Uterus (tissue), 2 donors: ENCODE measurements around the gene TIMM50.

Experiments
- CTCF ChIP-seq, 4 experiments: fragments of 200-600 bp in 2 of 4; fragments of 450-650 bp in 2 of 4; sonication (generic) in 2 of 4; IDR thresholded peaks; one replicate each; pipeline ENCODE4 v1.5.1; 2016 to 2019; ENCODE audit warnings: antibody characterized with exemption in 4 of 4, mild to moderate bottlenecking in 2 of 4, moderate library complexity in 1 of 4
- POLR2A ChIP-seq, 2 donors: fragments of 450-650 bp; IDR thresholded peaks; one replicate each; pipeline ENCODE4 v1.6.1; 2016; ENCODE audit warnings: antibody characterized with exemption in 2 of 2, mild to moderate bottlenecking in 1 of 2, moderate library complexity in 1 of 2

- TF ChIP-seq POLR2A (IDR thresholded peaks at IDR 0.05) (no peak), CTCF (IDR thresholded peaks at IDR 0.05) (no peak)
These were observed 58.5 kb downstream of the TIMM50 start for GRCh38 chr19:39539165-39539517.
